ENCODE results near the gene TRIP6.

DNA sequence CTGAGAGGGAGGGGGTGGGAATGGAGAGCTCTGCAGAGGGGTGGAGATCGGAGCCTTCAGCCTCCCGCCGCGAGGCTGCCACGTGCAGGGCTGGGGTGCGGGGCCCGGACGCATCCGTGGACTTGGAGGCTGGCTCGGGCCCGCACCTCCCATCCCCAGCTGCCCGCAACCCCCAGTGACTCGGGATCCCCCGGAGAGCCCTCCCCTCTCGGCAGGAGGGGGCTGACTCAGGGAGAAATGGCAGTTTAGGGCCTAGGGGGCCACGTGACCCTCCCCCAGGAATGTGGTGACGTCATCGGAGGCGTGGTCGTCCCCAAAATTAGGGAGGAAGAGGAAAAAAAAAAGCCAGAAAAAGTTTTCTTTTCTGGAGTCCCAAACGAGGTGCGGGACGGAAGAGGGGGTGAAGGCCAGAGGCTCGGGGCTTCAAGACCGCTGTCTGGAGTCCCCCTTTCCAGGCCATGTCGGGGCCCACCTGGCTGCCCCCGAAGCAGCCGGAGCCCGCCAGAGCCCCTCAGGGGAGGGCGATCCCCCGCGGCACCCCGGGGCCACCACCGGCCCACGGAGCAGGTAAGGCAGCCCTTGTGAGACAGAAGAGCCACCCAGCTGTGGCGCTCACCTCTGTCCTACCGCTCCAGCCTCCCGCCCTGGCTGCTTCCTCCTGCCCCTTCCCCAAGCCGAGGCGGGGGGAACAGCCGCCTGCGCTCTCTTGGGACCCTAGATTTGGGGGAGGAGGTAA is at the start of gene TRIP6:
- TF ChIP-seq, protein P1, sequence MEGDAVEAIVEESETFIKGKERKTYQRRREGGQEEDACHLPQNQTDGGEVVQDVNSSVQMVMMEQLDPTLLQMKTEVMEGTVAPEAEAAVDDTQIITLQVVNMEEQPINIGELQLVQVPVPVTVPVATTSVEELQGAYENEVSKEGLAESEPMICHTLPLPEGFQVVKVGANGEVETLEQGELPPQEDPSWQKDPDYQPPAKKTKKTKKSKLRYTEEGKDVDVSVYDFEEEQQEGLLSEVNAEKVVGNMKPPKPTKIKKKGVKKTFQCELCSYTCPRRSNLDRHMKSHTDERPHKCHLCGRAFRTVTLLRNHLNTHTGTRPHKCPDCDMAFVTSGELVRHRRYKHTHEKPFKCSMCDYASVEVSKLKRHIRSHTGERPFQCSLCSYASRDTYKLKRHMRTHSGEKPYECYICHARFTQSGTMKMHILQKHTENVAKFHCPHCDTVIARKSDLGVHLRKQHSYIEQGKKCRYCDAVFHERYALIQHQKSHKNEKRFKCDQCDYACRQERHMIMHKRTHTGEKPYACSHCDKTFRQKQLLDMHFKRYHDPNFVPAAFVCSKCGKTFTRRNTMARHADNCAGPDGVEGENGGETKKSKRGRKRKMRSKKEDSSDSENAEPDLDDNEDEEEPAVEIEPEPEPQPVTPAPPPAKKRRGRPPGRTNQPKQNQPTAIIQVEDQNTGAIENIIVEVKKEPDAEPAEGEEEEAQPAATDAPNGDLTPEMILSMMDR (IDR thresholded peaks at IDR 0.05; ENCODE audit: extremely low read depth in 1 of 2, insufficient read depth in 1 of 2, low read depth in 1 of 2, low read length in 2 of 2): no peak
- TF ChIP-seq POLR2A (IDR thresholded peaks at IDR 0.05; ENCODE audit: low read depth, low read length) (peak; percentile 82), EZH2 (IDR thresholded peaks at IDR 0.05; ENCODE audit: borderline replicate concordance, low read depth, low read length, severe bottlenecking) (no peak), POLR2AphosphoS5 (IDR thresholded peaks at IDR 0.05; ENCODE audit: insufficient read depth, low read depth, low read length) (no peak)
